TTC549 (cell line): ENCODE data around the gene ATP13A4.
"Not testable (repeated sequence)": the region's sequence is repeated elsewhere in the genome, so short reads cannot be mapped to it uniquely, and the experiment has no call there.

Experiments
- FAIRE-seq: peaks from 2 replicates; lab custom pipeline; 2012; peaks lifted over from hg19 to GRCh38; lab: Jason Lieb, UNC

ATP13A4 gene

DNA sequence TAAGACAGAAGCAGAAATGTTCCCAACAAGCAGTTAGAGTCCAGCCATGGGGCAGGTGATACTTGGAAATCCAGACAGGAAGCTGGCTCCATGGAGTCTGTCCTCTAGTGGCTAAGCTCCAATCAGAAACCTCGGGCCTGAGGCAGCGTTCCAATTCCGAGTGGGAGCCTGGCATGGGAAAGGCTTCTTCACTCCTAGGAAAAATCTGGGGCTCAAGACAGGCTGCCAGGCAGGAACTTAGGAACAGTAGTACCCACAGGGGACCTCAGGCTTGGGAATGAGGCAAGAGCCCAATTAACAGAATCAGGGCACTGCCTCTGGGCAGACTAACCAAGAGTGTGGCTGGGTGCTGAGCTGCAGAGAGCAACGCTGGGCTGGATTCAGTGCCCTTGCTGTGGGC, 6.2 kb upstream of the ATP13A4 start:
- no peak for FAIRE-seq

- FAIRE-seq, result no peak
Observed at GRCh38 chr3:193560091-193560490, 5.4 kb upstream of the ATP13A4 start.

DNA sequence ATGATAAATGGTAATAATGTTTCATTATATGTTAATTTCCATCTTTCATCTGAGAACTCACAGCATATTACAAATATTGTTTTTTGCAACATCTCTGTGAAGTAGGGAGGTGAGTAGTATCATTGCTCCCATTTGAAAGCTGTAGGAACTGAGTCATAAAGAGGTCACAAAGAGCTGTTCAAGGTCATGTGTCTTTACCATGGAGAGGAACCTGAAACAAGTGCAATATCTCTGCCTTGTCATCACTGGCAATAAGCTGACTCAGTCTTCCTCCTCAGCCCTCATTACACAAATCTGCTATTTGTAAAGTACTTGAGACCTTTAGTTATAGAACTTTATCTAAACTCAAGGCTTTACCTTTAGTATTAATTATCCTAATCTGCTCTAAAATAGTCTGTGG, 4.4 kb upstream of the ATP13A4 start:
- FAIRE-seq, result no peak

DNA sequence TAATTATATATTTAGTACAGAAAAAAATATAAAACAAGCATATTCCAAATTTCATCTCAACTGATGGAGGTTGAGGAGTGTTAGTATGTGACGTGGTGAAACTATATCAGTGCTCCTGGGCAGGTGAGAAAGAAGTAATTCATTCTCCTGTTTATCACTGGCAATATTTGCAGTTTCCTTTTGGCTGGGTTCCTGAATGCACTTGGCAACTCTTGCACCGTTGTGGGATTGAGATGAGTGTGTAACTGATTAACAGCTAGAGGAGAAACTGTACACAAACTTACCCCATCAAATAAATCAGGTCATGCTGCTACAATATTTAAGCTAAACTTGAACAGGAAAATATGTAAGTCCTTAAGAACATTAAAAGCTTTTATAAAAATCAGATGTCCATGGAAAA, 2.1 kb upstream of the ATP13A4 start:
- no peak for FAIRE-seq

DNA sequence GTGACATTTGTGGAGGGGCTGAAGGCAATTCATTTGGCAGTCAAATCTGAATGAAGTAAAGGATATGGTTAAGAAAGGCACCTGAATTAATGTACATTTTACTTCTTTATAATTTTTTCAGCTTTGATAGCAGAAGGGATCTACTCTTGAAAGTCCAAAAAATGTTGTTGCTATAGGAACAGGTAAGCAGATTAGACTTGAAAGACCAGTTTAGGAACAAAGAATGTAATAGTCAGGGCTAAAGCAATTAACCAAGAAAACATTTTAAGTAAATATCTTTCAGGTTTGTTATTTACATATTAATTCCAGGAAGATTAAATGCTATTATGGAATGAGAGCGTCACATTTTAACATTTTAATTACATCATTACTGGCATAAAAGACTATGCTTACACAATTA, 1.1 kb downstream of the ATP13A4 start:
- FAIRE-seq, result no peak

DNA sequence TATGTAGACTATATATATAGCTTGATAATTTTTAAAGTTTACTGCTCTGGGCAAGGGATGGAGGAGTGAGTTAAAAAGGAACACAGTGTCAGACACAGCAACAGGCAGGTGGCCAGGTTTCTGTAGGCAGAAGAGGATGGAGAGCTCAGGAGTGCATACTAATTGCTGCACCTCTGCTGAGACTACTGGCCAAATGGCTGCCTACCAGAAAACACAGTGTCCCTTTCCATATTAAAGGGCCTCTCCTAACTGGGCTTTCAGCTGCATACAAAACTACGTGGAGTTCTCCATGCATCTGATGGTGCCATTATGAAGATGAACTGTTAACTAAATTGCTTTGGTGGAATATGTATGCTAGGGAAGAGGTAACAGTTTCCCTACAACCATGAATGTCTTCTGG, 1.8 kb downstream of the ATP13A4 start:
- no peak for FAIRE-seq

DNA sequence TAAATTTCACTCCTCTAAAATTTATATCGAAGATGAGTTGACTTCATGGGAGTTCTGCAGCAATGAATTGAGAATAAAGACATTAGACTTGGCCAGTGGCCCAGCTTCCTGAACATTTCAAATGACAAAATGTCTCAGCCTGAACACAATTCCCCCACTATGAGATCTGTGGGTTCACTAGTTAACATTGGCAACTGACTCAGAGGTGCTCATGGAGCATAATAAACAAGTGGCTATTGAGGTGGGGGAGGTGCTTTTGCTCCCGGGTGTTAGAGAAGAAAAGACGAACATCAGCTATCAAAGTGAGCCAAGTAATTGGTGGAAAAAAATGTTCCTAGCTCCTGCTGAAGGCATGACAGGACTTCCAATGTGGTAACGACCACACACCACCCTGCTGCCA, 6.3 kb downstream of the ATP13A4 start:
- FAIRE-seq, result no peak

DNA sequence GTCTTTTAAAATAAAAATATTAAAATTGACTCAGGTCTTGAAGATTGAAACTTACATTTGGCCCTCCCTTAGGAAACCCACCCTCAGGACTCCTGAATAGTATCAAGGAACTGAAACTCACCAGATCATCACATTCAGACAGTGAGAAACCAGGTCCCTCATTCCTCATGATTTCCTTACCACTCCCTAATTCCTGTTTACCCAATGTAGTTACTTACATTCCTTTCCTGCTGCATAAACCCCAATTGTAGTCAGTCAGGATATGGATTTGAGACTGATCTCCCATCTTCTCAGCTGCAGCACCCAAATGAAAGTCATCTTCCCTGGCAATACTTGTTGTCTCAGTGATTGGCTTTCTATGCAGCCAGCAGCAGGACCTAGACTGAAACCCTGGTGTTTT, 8.6 kb downstream of the ATP13A4 start:
- no peak for FAIRE-seq

GRCh38 chr3:193545304-193545703, 9.4 kb downstream of the ATP13A4 start:
- FAIRE-seq, result no peak

DNA sequence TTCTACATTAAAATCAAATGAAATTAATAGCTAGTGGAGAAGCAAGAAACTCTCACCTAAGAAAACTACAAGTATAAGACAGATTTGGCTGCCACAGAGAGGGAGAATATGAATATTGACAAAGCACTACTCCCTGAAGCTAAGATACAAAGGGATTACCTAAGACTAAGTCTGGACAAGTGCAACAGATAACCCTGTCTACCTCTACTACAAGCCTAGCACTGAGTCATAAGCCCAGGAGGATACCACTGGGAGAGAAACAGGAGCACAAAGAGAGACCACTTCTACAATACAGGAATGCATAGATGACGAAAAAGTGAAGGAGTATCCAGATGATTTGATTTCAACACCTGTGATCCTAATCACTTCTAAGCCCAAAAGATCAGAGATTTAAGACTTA, 10.4 kb downstream of the ATP13A4 start:
- no peak for FAIRE-seq

DNA sequence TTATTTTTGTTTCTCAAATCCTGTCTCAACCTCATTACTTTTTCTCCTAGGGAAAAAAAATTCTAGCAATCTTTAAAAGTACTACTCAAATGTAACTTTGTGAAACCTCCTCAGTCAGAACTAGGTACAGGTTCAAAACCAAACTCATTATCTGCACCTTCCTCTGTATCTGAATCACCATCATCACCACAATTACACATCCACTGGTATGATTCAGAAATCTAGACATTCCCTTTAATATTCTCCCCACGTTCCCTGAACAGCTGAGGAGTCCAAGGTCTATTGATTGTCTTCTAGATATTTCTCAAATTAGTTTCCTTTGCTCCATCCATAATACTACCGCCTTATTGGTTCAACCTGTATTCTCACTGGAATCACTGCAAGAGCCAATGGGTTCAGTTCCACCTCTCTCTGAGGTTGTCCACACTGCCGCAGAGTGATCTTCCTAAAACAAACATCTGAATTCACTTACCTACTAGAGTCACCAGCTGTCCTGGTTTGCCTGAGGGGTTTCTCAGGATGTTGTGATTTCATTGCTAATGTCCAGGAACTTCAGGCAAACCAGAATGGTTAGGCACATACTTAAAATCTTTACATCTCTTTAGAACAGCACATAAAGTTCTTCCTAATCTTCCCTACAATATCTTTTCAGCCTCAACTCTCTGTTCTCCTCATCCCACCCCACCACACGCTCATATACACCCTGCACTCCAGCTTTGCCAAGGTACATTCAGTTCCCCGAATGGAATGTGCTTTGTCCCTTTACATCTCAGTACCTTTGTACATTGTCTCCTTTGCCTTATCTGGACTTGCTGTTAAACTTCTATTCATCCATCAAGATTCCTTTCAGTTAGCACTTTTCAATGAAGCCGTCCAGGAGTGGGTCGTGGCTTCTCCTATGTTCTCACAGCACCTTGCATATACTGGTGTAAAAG, 24.2 kb downstream of the ATP13A4 start:
- FAIRE-seq, result no peak

DNA sequence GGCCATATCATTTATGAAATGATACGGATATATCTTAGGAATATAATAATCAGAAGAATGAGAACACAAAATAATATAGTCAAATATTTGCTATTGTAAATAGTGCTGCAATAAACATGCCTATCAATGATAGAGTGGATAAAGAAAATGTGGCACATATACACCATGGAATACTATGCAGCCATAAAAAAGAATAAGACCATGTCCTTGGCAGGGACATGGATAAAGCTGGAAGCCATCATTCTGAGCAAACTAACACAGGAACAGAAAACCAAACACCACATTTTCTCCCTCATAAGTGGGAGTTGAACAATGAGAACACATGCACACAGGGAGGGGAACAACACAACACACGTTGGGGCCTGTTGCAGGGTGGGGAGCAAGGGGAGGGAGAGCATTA, 28.6 kb downstream of the ATP13A4 start:
- FAIRE-seq, result not testable (repeated sequence)

GRCh38 chr3:193522473-193522872, 32.2 kb downstream of the ATP13A4 start:
- FAIRE-seq, result no peak

DNA sequence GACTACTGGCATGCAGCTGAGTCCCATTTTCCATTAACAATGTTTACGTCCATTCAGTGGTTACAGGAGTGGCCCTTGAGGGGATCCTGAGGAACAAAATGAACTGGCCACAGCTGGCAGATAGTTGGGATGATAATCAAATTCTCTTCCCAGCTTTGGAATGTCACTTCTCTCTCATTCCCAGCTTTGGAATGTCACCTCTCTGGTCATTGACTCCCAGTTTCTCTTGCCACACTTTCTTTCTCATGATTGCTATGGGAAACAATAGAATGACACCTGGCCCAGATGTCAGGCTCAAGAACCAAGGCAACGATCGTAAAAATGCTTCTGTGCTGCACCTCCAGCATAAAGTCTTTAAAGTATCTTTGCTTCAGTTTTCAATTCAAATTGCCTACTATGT, 34.0 kb downstream of the ATP13A4 start:
- no peak for FAIRE-seq

- no peak for FAIRE-seq
Observed at GRCh38 chr3:193515966-193516365, 38.7 kb downstream of the ATP13A4 start.

GRCh38 chr3:193510154-193510553, 44.5 kb downstream of the ATP13A4 start:
- FAIRE-seq, result no peak

DNA sequence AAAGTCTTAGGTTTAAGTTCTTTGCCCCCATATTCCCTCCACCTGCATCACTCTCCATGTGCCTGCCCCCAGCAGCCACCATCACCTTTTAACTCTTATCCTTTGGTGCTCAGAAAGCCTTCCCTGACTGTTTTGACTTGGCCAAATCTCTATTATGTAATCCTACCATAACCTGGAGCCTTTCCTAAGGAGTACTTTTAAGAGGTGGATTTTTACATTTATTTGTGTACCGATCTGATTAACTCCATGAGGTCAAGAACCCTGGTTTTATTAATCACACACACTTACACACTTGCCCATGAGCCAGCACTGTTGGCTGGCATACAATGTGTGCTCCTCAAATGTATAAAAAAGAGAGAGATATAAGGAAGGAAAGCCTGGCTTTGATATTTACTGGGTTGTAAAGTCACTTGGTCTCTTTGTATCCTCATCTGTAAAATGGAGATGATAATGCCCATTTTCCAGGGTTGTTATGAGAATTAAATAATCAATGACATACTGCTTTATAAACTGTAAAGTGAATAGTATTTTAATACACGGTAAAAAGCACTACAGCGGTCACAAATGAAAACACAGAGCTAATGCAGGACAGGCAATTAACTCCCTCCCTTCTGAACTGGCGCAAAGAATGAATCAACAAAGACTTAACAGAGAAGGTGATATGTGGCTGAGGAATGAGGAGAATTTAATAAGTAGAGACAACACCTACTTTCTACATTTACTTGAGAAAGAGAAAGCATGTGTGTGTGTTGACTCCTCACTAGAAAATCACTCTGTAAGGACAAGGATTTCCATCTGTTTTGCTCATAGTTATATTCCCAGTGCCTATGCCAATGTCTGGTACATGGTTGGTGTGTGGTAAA, 45.4 kb downstream of the ATP13A4 start:
- FAIRE-seq, result no peak

DNA sequence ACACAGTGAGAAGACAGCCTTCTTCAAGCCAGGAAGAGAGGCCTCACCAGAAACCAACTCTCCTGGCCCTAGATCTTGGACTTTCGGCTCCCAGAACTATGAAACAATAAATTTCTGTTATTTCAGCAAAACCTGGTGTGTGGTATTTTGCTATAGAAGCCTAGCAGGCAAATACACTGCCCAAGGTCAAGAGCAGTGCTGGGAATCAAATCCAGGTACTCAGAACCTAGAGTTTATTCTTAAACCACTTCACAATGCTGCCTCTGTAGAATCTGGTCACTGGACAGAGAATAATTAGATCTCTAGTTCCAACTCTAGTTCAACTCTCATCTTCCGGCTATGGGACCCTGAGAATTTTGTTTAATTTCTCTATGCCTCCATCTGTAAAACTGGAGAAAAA, 46.6 kb downstream of the ATP13A4 start:
- FAIRE-seq, result no peak

GRCh38 chr3:193507566-193507965, 47.1 kb downstream of the ATP13A4 start:
- FAIRE-seq, result no peak

DNA sequence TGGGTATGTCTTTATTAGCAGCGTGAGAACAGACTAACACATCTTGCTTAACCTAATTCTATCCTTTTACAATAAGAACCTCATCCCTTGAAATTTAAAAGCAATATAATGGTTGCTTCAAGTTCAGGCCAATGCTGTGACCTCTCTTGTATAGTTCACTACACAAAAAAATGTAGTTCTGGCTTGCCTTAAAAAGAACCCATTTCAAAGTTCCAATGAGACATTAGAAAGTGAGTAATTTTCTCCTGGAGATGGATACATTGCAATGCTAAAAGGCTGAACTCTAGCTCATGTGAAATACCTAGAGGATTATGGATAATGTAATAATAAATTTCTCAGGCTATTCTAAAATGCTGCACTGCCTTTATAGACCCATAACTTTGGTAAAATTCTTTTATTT, 47.8 kb downstream of the ATP13A4 start:
- FAIRE-seq, result no peak

DNA sequence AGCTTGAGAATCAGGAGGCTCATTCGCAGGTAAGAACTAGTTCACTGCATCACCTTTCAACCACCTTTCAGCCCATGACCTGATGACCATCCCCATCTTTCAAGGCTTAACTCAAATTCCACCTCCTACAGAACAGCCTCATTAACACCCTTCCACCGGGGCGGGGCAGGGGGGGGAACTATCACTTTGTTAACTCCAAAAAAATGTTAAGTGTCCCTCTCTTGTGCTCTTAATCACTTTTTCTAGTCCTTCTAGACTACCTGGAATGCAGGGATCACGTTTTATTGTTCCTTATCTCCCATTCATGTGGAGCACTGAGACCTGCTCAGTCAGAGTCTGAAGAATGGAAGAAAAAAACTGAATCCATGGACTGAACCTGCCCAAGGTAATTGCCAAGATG, 51.8 kb downstream of the ATP13A4 start:
- FAIRE-seq, result no peak

- FAIRE-seq, result no peak
Observed at GRCh38 chr3:193499801-193500485, 54.8 kb downstream of the ATP13A4 start.
